ENCODE measurements around the gene HLA-DRA.

Gene HLA-DRA

GRCh38 chr6:32439602-32440214 lies at the start of gene HLA-DRA:
Gene HLA-DRA (plus strand): TSS chr6:32439887. CDS start chr6:32439951, 64 bp downstream.
- peak; percentile 61 for DNase-seq (ENCODE audit: low spot score)

GRCh38 chr6:32391505-32391904 lies 48.2 kb upstream of the HLA-DRA start:
- DNase-seq (ENCODE audit: low spot score), result no peak

DNA sequence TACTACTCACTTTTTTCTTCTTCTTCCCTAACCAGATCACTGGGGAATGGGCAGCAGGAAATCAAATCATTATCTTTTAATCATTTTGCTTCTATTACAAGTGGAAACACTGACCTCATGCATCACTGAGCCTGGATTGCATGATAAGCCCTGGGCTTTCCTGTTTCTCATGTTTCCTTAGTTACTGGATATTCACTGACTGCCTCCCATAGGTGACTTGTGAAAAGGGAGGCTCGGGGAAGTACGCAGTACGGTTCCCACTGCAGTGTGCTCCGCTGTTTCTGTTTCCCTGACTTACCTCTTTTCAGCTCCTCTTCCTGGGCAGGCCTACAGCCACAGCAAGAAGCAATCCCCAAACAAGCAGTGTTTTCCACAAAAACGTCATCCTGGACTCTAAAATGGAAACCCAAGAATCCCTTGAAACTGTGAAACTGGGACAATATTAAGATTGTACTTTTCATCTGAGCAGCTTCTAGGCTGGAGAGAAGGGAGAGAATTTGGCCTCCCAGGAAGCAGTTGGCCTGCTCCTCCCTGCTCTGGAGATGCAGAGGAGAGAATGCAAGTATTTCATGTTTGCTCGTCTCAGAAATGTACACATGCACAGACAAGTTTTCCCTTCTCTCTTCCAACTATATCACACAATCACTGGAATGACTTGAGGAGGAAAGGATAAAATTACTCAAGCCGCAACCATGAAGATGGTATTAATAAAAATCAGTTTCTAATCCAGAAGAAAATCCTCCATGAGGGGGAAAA lies 45.8 kb upstream of the HLA-DRA start:
- DNase-seq (ENCODE audit: low spot score), result no peak

- no peak for DNase-seq (ENCODE audit: low spot score)
These were observed 43.7 kb upstream of the HLA-DRA start for GRCh38 chr6:32396028-32396427.

DNA sequence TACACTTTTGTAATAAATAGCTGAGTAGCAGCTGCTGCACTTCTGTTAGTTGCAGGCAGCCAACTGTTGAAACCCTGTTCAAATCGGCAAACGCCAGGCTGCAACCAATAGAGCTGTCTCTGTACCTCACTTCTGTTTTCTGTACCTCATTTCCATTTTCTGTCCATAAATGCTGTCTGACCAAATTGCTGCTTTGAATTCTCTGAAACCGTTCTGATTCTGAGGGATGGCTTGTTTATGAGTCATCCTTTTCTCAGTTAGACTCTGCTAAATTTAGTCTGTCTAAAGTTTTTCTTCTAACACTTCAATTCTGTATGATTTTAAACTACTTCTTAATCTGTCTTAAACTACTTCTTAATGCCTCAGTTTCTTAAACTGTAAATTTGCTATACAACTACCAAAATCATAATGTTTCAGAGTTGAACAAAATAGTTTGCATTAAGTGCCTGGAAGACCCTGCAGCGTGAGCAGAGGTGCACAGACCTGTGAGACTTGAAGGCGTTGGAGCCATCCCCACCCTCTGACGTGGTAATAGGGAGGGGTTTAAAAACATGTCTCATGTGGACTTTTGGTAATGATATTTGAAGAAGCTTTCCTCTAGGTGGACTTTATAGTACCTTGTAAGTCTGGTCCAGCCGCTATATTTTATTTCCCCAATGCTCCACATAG lies 42.3 kb upstream of the HLA-DRA start:
- no peak for DNase-seq (ENCODE audit: low spot score)

DNA sequence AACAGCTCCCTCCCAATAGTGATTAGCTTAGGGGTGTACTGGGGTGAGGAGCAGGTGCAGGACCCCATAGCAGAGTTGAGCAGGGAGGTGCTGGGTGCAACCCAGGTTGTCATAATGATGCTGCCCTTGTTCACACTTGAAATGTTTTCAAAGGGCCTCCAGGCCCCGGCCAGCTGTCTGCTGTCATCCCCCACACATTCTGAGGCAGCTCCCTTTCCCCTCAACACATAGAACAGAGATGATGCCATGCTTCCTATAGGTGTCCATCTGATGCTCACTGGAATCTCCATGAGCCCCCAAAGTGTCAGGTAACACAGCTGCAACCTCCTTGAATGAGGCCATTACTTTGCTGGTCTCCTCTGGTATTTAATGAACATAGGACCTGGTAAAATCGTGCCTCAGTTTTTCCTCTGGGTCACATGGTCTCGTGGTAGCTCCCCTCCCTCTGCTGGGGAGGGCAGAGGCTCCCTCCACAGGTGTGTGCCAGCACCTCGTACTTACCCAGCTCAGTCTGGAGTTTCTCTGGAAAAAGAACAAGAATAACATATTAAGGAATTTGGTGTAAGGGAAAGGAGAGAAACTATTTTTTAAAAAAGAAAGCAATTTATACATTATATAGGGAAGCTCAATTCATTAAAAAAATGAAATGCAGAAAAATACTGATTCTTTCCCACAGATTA lies 38.3 kb upstream of the HLA-DRA start:
- DNase-seq (ENCODE audit: low spot score), result no peak

DNA sequence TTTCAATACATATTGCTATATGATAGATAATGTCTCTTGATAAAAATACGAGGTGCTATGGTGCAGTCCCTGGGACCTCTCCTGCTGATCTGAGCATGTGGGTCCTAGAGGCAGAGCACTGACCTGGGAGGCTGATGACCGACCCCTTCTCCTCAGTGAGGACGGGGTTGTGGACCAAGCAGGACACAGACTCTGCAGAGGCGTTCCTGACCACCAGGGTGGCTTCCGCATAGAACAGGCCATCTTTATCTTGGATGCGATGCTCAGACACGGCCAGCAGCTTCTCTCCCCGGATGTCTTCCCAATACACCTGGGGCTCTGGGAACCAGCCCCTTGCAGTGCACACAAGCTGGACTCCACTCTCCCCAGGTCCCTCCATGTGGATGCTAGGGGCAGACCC lies 36.9 kb upstream of the HLA-DRA start:
- DNase-seq (ENCODE audit: low spot score), result no peak

DNA sequence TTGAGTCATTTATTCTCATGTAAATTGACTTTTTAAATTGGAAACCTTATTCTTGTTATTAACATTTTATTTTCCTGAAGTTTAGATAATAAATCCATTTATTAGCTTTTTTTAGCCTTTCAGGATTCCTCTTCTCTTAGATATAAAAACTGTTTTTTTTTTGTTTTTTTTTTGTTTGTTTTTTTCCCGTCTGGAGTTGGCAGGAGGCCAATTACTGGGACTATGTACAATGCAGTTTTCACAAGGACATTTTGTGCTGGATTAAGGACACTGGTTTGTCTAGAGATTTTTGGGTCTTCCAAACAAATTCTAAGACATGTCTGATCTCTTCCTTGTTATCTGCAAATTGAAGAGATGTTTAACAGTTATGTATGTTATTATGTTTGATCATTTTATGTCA lies 34.0 kb upstream of the HLA-DRA start:
- no peak for DNase-seq (ENCODE audit: low spot score)

- DNase-seq (ENCODE audit: low spot score), result no peak
These were observed 33.5 kb upstream of the HLA-DRA start for GRCh38 chr6:32406197-32406596.

- DNase-seq (ENCODE audit: low spot score), result no peak
These were observed 32.8 kb upstream of the HLA-DRA start, which contains the start of gene BTNL2 for GRCh38 chr6:32406857-32407256. Gene BTNL2 (minus strand): TSS chr6:32407181. CDS start chr6:32407123, 58 bp downstream.

GRCh38 chr6:32410906-32411305 lies 28.8 kb upstream of the HLA-DRA start:
- DNase-seq (ENCODE audit: low spot score), result no peak

DNA sequence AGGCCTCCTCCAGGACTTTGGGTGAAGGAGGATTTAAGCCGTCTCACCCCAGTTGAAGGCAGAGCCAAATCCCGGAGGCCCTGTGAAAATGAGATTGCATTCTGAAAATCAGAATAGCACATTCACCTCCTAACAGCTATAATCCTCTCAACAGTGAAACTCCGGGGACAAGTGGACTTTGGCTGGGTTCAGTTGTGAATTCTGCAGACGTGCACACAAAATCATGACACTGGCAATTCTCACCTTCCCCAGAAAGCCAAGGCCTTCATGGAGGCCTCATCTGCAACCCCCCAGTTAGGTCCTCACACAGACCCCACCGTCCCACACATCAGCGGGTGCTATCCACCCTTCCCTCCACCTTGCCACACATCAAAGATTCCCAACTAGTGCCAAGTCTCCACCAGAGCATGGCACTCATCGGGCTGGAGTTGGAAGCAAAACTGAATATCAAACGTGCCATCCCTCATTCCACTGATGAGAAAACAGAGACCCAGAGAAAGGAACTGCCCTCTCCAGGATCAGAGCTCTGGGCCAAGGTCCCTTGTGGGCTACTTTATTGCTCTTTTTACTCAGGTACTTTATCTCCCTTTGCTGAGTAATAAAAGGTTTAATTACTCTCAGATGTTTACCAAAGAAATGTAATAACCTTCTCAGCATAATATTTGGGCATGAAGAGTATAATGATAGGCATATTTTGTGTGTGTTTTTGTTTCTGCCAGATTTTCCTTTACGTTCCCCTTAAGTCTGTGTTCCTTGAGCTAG lies 27.9 kb upstream of the HLA-DRA start:
- no peak for DNase-seq (ENCODE audit: low spot score)

DNA sequence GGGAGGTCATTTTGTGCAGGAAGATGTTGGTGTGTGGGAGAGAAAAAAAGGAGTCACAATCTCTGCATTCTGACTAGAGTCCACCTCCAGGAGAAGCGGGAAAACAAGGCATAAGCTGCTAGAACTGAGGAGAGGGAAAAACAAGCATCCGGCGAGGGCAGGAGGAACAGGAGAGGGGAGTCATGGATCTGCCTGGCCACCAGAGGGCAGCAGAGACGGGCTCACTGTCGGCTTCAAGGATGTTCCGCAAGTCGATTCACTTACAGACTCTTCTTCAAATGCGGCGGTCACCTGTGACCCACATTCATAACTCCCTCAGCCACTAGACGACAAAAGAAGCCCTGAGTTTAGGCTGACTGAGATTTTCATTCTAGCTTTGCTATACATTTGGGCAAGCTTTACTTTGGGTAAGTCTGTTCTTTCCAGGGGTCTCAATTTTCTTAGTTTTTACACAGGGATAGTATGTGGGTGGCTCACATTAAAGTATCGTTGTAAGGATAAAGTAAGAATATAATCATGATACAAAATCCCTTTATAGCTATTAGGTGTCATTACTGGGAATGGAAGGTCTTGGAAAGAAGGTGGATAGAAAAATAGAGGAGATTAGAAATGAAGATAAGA lies 26.1 kb upstream of the HLA-DRA start:
- peak; percentile 60 for DNase-seq (ENCODE audit: low spot score)

- peak; percentile 52 for DNase-seq (ENCODE audit: low spot score)
These were observed 24.1 kb upstream of the HLA-DRA start for GRCh38 chr6:32415521-32416019.

DNA sequence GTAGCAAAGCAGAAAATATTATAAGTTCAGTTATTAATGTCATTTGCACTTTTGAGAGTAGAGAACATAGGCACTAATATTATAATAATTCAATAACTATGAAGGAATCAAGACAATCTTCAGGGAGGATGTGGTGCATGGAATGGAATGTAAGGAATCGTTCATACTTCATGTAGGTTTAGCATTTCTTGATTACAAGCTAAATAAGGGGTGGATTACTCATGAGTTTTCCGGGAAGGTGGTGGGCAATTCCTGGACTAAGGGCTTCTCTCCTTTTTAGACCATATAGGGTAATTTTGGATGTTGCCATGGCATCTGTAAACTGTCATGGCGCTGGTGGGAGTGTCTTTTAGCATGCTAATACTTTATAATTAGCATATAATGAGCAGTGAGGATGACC lies 23.7 kb upstream of the HLA-DRA start:
- DNase-seq (ENCODE audit: low spot score), result no peak

GRCh38 chr6:32424589-32425300 lies 14.9 kb upstream of the HLA-DRA start:
- DNase-seq (ENCODE audit: low spot score), result no peak

- no peak for DNase-seq (ENCODE audit: low spot score)
These were observed 13.3 kb upstream of the HLA-DRA start for GRCh38 chr6:32426338-32426737.

DNA sequence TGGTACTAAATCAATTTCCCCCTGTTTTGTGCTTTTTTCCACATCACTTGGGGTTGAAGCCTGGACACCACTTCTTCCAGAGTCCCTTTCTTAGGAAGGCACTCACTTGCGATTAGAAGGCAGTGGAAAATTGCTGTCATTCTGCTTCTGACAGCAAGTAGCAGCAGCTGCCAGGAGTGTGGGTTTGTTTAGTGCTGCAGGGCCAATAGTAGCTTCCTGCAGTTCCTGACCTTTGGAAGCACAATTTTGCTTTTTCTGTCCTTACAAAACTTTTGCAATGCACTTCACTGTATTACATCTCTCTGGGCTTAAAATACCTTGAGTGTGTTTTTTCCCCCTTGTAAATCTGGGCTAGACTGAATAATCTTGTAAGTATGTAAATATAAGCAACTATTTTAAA lies 12.5 kb upstream of the HLA-DRA start:
- no peak for DNase-seq (ENCODE audit: low spot score)

DNA sequence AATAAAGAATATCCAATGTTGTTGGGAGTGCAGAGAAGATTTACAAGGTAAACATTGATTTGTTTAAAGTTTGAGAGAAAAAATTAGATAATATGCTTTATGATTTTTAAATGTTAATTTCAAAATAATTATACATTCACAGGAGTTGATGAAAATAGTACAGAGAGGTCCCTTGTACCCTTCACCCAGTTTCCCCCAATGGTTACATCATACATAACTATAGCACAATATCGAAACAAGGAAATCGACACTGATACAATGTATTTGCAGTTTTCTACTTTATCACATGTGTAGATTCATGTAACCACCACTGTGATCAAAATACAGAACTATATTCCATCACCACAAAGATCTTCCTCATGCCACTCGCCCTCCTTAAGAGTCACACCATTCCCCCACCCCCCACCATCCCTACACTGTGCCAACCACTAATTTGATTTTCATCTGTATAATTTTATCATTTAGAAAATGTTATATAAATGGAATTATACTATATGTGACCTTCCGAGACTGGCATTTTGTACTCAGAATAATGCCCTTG lies 11.7 kb upstream of the HLA-DRA start:
- DNase-seq (ENCODE audit: low spot score), result no peak

DNA sequence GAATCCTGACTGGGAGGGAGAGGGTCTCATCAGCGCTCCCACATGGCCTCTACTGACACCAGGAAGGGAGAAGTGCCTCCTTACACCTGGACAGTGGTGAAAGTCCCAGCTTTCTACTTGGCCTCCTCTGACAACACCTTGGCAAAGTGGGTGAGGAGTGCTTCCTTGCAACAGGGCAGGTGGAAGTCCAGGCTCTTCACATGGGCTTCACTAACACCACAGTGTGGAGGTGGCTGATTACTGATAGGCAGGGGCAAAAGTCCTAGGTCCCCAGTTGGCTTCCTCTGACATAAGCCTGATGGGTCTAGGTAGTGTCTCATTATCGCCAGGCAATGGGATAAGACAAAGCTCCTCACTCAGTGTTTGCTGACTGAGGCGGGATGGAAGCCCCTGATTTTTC lies 9.5 kb upstream of the HLA-DRA start:
- no peak for DNase-seq (ENCODE audit: low spot score)

Data from SW480 (cell line).